Activated CD8-positive, alpha-beta memory T cell treated with anti-CD3 and anti-CD28 coated beads, Interleukin-2, amount 50 U/mL, for 4 hours (primary cell): Measurements from ENCODE around the gene DNAAF5.
A peak's percentile ranks its signal among the peaks of the same experiment; 100 is the strongest.

Experiments
- DNase-seq: peaks from one replicate; pipeline ENCODE4 v3.0.0-alpha.2; 2020

Gene DNAAF5

DNA sequence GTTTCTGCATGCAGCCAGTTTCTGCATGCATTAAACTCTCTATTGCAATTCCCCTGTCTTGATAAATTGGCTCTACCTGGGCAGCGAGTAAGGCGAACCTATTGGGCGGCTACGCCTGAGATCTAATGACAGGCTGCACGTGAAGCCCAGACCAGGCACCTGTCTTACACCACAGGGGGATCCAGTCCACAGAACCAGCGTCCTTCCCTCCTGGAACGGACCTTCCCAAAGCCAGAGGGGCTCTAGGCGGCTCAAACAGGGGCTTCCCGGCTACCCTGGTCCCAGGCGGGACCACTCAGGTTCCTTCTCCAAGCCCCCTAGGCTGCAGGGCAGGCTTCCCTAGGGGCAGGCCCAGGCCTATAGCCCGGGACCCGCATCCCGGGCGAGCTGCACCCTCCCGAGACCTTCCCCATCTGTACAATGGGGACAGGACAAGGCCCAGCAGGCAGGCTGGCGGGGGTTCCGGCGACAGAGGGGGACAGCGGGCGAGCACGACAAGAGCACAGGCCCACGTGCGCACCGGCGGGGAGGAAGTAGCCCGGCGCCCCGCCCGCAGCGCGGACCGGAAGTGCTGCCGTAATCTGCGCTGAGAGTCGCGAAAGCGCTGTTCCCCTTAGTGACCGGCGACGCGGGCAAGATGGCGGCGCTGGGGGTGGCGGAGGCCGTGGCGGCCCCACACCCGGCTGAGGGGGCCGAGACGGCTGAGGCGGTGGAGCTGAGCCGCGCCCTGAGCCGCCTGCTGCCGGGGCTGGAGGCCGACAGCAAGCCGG is at the start of gene DNAAF5:
DNAAF5 (plus strand) TSS at position 616 of the 770 bp plus-strand sequence; CDS start at position 638, 22 bp downstream.
- DNase-seq = peak; percentile 90

DNA sequence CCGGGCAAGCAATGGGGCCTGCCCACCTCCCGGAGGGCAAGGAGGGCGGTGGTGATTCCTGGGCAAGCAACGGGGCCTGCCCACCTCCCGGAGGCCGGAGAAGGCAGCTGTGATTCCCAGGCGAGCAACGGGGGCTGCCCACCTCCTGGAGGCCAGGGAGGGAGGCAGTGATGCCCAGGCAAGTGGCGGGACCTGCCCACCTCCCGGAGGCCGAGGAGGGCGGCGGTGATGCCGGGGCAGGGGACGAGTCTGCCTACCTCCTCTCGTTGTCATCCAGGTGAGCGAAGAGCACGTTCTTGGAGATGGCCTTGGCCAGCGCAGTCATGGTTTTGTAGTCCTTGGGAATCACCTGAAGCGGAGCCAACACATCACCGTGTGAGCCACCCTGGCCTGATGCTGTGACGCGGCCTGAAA is 49.5 kb upstream of the DNAAF5 start:
- DNase-seq = no peak

DNA sequence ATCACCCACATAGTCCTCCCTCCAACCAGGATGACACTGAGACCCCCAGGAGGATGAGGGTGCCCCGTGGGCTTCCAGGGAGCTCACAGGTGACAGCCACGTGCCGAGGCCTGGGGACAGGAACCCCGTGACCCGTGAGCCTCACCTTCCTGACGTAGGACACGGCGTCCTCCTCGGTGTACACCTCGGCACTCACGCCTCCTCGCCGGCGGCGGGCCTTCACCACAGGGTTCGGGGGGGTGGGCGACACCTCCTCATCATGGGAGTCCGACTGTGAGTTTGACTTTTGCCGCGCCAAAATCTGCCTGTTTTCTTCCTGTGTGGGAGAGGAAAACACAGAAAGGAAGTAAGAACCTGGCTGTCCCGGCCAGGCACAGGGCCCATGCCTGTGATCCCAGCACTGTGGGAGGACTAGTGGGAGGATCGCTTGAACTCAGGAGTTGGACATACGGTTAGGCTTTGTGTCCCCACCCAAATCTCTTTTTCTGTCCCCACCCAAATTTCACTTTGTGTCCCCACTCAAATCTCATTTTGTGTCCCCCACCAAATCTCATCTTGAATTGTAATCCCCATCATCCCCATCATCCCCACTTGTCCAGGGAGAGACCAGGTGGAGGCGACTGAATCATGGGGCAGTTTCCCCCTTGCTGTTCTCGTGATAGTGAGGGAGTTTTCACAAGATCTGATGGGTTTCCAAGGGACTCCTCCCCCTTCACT is 45.9 kb upstream of the DNAAF5 start:
- no peak for DNase-seq

GRCh38 chr7:681551-682307 is 44.8 kb upstream of the DNAAF5 start:
- DNase-seq = no peak

- no peak for DNase-seq
Observed at GRCh38 chr7:682810-683209, 43.7 kb upstream of the DNAAF5 start.

GRCh38 chr7:683526-684205 is 42.8 kb upstream of the DNAAF5 start:
- no peak for DNase-seq

GRCh38 chr7:684416-684815 is 42.1 kb upstream of the DNAAF5 start:
- DNase-seq = no peak

DNA sequence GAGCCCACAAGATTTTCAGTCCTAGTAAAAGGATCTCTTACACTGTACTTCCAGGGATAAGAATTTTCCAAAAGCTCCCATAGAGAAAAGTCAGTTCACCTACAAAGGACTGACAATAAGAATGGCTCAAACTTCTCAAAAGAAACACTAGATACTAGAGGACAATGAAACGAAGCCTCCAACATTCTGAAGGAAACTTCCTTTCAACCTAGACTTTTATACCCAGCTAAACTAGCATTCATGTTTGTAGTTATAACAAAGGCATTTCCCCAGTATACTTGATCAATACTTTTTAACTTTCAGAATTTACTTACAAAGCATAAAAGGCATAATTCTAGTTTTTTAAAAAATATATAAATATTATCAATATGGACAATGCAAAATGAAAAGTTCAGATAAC is 41.0 kb upstream of the DNAAF5 start:
- no peak for DNase-seq

DNA sequence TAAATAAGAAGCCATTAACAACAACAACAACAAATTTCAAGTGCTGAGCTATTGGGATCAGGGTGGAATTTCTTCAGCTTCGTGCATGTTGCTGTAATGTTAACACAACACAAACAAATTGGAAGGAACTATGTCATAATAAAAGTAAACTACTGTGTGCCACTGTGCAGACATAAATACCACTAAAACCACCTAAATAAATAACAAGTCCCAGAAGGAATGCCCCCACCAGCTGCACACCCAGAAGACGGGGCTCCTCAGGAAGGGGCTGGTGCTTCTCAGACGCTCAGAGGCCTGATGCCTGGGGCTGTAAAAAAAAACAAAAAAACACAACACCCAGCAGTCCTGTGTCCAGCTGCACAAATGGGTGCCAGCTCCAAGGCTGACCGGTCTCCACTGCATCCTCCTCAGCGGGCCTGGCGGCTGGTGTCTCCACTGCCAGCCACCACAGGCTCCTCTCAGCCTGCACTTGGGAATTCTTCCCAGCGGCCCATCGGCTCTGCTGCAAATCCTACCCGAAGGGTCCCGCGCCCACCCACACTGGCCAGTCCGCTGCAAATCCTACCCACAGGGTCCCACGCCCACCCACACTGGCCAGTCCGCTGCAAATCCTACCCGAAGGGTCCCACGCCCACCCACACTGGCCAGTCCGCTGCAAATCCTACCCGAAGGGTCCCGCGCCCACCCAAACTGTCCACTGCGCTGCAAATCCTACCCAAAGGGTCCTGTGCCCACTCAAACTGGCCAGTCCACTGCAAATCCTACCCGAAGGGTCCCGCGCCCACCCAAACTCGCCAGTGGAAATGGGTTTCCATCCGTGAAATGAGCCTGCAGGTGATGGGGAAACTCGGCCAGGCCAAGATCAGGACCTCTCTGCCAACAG is 35.8 kb upstream of the DNAAF5 start:
- DNase-seq = no peak

DNA sequence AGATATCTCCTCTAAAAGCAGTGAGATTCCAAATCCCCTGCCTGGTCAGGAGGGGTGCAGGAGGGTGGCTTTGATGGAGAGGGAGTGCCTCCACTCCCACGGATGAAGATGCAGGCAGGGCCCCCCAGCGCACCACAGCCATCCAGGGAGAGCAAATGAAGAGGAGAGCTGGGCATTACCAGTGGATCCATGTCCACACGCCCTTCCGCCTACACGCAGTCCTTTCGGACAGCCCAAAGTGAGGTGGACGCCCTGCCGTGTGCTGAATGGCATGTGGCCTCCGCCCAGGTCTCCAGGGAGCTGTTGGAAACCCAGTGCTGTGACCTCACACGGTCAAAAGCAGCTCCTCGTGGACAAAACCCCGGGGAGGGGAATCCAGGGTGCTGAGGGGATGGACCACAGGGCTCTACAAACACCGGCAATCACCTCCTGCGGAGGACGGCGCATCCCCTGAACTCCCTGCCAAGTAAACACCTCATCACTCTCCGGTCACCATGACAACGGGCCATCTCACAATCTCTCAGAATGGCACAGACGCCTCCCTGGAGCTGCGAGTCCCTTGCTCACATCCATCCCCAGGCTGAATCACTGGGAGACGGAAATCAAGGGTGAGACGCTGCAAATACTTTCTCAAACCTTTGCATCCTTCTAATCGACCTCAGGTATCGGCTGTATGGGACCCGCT is 35.0 kb upstream of the DNAAF5 start:
- DNase-seq = no peak

DNA sequence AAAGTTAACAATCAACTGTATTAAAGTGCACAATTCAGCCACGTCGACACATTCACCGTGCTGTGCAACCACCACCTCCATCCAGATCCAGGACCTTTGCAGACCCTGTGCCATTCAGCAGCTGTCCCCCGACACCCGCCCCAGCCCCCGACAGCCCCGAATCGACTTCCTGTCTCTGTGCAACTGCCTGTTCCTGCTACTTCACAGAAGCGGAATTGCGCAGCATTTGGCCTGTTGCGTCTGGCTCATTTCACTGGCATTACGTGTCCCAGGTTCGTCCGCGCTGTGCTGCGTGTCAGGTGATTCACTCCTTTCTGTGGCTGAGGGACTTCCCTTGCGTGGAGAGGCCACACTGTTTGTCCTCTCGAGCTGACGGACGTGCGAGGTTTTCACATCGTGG is 33.2 kb upstream of the DNAAF5 start:
- no peak for DNase-seq

- no peak for DNase-seq
Observed at GRCh38 chr7:696426-696811, 30.1 kb upstream of the DNAAF5 start.

GRCh38 chr7:696812-697551 is 29.5 kb upstream of the DNAAF5 start:
- DNase-seq = no peak

GRCh38 chr7:698515-699475 is 27.7 kb upstream of the DNAAF5 start:
- no peak for DNase-seq

- DNase-seq = no peak
Observed at GRCh38 chr7:699476-700170, 26.9 kb upstream of the DNAAF5 start.

DNA sequence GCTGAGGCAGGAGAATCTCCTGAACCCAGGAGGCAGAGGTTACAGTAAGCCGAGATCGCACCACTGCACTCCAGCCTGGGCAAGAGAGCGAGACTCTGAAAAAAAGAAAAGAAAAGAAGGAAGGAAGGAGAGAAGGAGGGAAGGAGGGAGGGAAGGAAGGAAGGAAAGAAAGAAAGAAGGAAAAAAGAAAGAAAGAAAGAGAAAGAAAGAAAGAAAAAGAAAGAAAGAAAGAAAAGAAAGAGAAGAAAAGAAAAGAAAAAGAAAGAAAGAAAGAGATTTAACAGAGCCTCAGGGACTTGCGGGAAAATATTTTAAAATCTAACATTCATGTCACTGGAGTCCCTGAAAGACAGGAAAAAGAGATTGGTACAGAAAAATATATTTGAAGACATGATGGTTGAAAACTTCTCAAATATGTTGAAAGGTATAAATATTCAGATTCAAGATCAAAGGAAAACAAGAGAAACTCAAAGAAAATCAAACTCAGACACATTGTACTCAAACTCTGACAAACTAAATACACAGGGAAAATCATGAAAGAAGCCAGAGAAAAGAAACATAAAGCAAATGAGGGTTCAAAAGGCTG is 25.3 kb upstream of the DNAAF5 start:
- DNase-seq = no peak

- no peak for DNase-seq
Observed at GRCh38 chr7:703049-703448, 23.4 kb upstream of the DNAAF5 start.

- peak; percentile 13 for DNase-seq
Observed at GRCh38 chr7:706721-707120, 19.8 kb upstream of the DNAAF5 start.
